HEK293T (cell line): ENCODE results near the gene GNGT2.

Experiments used
- CTCF ChIA-PET: fragments of 350-600 bp; formaldehyde crosslinking; extraction: SDS; loops from one replicate; lab custom pipeline; 2021; ENCODE audit warnings: antibody characterized with exemption, inconsistent platforms; lab: Yijun Ruan, JAX
- POLR2A ChIA-PET: fragments of 350-600 bp; formaldehyde crosslinking; extraction: SDS; loops from one replicate; lab custom pipeline; 2020; ENCODE audit warnings: antibody characterized with exemption, inconsistent platforms; lab: Yijun Ruan, JAX
- DNase-seq: peaks from one replicate; pipeline ENCODE4 v3.0.0; 2012; ENCODE audit warnings: mixed read lengths; ENCODE audit errors: extremely low spot score
- ARNT ChIP-seq: fragments of 450-650 bp; IDR thresholded peaks from 2 replicates; pipeline ENCODE4 v1.6.1; 2017; ENCODE audit warnings: mild to moderate bottlenecking
- BHLHE40 ChIP-seq: fragments of 450-650 bp; IDR thresholded peaks from 2 replicates; pipeline ENCODE4 v1.6.1; 2016; ENCODE audit warnings: mild to moderate bottlenecking, moderate library complexity, borderline replicate concordance
- CTBP1 ChIP-seq: fragments of 450-650 bp; IDR thresholded peaks from 2 replicates; pipeline ENCODE4 v1.6.1; 2016; ENCODE audit warnings: borderline replicate concordance
- ELF4 ChIP-seq: fragments of 450-650 bp; IDR thresholded peaks from 2 replicates; pipeline ENCODE4 v1.6.1; 2017; ENCODE audit warnings: antibody characterized with exemption
- FOXA1 ChIP-seq: fragments of 450-650 bp; IDR thresholded peaks from 2 replicates; pipeline ENCODE4 v1.6.1; 2016; ENCODE audit warnings: mild to moderate bottlenecking
- FOXK2 ChIP-seq: fragments of 450-650 bp; IDR thresholded peaks from 2 replicates; pipeline ENCODE4 v1.6.1; 2016; ENCODE audit warnings: mild to moderate bottlenecking
- FOXM1 ChIP-seq: fragments of 450-650 bp; IDR thresholded peaks from 2 replicates; pipeline ENCODE4 v1.6.1; 2017; ENCODE audit warnings: mild to moderate bottlenecking, borderline replicate concordance
- HDGF ChIP-seq: fragments of 450-650 bp; IDR thresholded peaks from 2 replicates; pipeline ENCODE4 v1.6.1; 2017; ENCODE audit warnings: antibody characterized with exemption, borderline replicate concordance
- L3MBTL2 ChIP-seq: fragments of 450-650 bp; conservative IDR thresholded peaks from 2 replicates; pipeline ENCODE4 v1.6.1; 2016; ENCODE audit warnings: mild to moderate bottlenecking
- LEF1 ChIP-seq: fragments of 450-650 bp; IDR thresholded peaks from 2 replicates; pipeline ENCODE4 v1.6.1; 2017; ENCODE audit warnings: mild to moderate bottlenecking, borderline replicate concordance
- NFRKB ChIP-seq: fragments of 450-650 bp; IDR thresholded peaks from 2 replicates; pipeline ENCODE4 v1.6.1; 2016; ENCODE audit warnings: mild to moderate bottlenecking, moderate library complexity
- SP1 ChIP-seq: fragments of 450-650 bp; IDR thresholded peaks from 2 replicates; pipeline ENCODE4 v1.6.1; 2017
- SUZ12 ChIP-seq: fragments of 450-650 bp; IDR thresholded peaks from 2 replicates; pipeline ENCODE4 v1.6.1; 2016; ENCODE audit warnings: mild to moderate bottlenecking
- TARDBP ChIP-seq: fragments of 450-650 bp; IDR thresholded peaks from 2 replicates; pipeline ENCODE4 v1.6.1; 2016
- ZNF384 ChIP-seq: fragments of 450-650 bp; IDR thresholded peaks from 2 replicates; pipeline ENCODE4 v1.6.1; 2016
- TF ChIP-seq, protein P1 (sequence below): fragments of 450-650 bp; IDR thresholded peaks from 2 replicates; pipeline ENCODE4 v1.6.1; 2016

GNGT2 gene

DNA sequence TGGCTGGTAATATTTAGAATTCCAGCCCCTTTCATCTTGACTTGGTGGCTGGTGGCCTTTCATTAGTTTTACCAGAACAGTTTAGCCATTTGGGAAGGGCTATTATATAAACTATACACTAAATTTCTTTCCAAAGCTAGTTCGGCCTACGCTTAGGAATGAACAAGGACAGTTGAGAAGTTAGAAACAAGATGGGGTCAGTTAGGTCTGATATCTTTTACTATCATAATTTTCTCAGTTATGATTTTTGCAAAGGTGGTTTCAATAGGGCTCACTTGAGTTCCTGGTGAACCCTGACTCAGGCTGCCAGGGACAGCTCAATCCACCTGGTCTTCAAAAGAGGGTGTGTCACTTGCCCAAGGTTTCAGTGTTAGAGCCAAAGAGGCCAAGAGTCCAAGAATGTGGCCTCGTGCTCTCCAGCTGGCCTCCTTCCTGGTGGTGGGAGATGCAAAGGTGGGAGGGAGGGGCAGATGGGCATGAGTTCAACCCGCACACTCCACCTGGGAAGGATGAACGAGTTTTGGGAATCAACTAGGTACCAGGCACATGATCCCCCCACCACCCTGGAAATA, 24.2 kb upstream of the GNGT2 start:
- CTCF ChIA-PET: no interaction called here
- TF ChIP-seq BHLHE40 (no peak), FOXK2 (no peak), ELF4 (no peak), CTBP1 (no peak), SUZ12 (no peak), ZNF384 (no peak), FOXM1 (no peak), SP1 (no peak), FOXA1 (no peak), HDGF (no peak), TARDBP (no peak), LEF1 (no peak), ARNT (no peak), L3MBTL2 (no peak), NFRKB (no peak)
- TF ChIP-seq, protein P1, sequence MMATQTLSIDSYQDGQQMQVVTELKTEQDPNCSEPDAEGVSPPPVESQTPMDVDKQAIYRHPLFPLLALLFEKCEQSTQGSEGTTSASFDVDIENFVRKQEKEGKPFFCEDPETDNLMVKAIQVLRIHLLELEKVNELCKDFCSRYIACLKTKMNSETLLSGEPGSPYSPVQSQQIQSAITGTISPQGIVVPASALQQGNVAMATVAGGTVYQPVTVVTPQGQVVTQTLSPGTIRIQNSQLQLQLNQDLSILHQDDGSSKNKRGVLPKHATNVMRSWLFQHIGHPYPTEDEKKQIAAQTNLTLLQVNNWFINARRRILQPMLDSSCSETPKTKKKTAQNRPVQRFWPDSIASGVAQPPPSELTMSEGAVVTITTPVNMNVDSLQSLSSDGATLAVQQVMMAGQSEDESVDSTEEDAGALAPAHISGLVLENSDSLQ: no peak
- POLR2A ChIA-PET: no interaction called here
- DNase-seq: no peak

DNA sequence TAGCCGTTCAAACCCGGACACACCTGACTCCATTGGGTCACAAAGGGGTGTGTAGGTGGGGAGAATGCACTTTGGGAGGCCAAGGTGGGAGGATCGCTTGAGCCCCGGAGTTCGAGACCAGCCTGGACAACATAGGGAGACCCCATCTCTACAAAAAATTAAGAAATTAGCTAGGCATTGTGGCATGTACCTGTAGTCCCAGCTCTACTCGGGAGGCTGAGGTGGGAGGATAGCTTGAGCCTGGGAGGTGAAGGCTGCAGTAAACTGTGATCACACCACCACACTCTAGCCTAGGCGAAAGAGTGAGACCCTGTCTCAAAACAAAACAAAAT, 21.2 kb upstream of the GNGT2 start:
- CTCF ChIA-PET: interaction anchor here (1.2 kb wide), 1 partner anchor 22 kb away, joined by 5 read pairs; no protein-coding TSS in a partner anchor
- POLR2A ChIA-PET: no interaction called here
- no peak for TF ChIP-seq SP1
- TF ChIP-seq LEF1: no peak
- no peak for TF ChIP-seq CTBP1
- no peak for TF ChIP-seq FOXA1
- no peak for TF ChIP-seq ZNF384
- no peak for DNase-seq

DNA sequence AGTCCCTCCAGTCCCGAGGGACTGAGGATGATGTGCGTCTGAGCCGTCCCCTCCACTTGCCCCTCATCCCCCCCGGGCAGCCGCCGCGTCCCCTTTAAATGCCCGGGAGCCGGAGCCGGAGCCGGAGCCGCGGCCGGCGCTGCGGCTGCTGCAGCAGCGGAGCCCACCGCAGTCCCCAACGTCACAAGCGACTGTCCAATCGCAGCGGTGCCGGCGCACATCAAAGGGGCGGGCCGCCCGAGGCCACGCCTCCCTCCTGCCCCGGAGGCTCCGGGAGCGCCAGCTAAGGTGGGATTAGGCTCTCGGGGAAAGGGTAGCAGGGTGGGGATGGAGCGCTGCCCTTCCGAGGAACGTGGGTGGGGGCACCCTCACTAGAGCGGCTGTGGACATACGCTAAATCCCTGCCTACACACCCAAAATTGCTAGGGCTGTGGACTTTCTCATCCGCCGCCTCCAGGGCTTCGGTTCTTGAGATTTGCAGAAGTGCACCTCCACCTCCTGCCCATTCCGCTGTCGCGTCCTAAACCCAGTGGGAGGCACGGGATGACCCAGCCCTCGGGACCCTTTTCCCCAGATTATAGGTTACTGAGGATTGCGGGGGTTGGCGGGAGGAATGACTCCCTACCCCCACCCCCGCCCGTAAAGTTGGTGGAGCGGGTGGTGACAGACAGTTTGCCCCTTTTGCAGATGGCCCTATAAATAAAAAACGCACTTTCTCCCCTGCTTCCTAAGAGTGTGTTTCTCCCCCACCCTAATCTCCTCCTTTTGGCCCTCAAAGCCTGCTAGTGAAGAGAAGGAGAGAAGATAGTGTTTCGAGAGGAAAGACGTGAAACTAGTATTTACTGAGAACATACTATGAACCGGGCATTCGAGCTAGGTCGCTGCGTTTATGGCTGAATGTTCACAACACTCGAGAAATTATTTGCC, 20.5 kb upstream of the GNGT2 start, which contains the start of gene PHOSPHO1:
PHOSPHO1 (minus strand) TSS at position 152 of the 927 bp plus-strand sequence. CDS start 4,096 bp downstream, outside the sequence.
- POLR2A ChIA-PET: interaction anchor here (1.7 kb wide), 2 partner anchors 29 to 39 kb away, joined by 5 to 8 read pairs; no protein-coding TSS in a partner anchor
- CTCF ChIA-PET: interaction anchor here (1.2 kb wide), 1 partner anchor 23 kb away, joined by 5 read pairs; no protein-coding TSS in a partner anchor
- TF ChIP-seq LEF1 (no peak), CTBP1 (no peak), SUZ12 (no peak), ELF4 (no peak), NFRKB (no peak), FOXA1 (no peak), SP1 (no peak), FOXK2 (no peak), BHLHE40 (no peak), ARNT (no peak), L3MBTL2 (no peak), TARDBP (no peak), ZNF384 (no peak), HDGF (no peak), FOXM1 (no peak)
- TF ChIP-seq, protein P1: no peak
- DNase-seq: peak; percentile 99

- TF ChIP-seq BHLHE40 (no peak), SUZ12 (no peak), L3MBTL2 (no peak), HDGF (no peak), ARNT (no peak), LEF1 (no peak), FOXM1 (no peak), SP1 (no peak), ELF4 (no peak), FOXA1 (no peak), CTBP1 (no peak), NFRKB (no peak), ZNF384 (no peak), TARDBP (no peak), FOXK2 (no peak)
- TF ChIP-seq, protein P1: no peak
- ChIA-PET CTCF (interaction anchor here (1.1 kb wide), 1 partner anchor 50 kb away, joined by 4 read pairs; no protein-coding TSS in a partner anchor), POLR2A (interaction anchor here (0.8 to 1.7 kb wide), 3 partner anchors 30 to 60 kb away, joined by 3 to 8 read pairs (median 5); no protein-coding TSS in a partner anchor)
- no peak for DNase-seq
Observed at GRCh38 chr17:49229805-49230600, 19.6 kb upstream of the GNGT2 start.
